Mesenchymal stem cell (in vitro differentiated cells and primary cell): ENCODE data around the gene PHC2.

Source experiments
- DNase-seq: peaks from one replicate; pipeline ENCODE4 v3.0.0-alpha.2; 2013
- H2AFZ ChIP-seq: one replicate; pipeline ENCODE4 v1.6.1; 2013; ENCODE audit warnings: low read depth, mild to moderate bottlenecking, control low read depth, inconsistent platforms, low read length, moderate library complexity
- H2AK5ac ChIP-seq: 2 replicates; pipeline ENCODE4 v1.6.1; 2013; ENCODE audit warnings: low read length, moderate library complexity, mild to moderate bottlenecking, inconsistent platforms; ENCODE audit not compliant: severe bottlenecking
- H2BK120ac ChIP-seq: one replicate; pipeline ENCODE4 v1.6.1; 2013; ENCODE audit warnings: low read depth, mild to moderate bottlenecking, inconsistent platforms, low read length, moderate library complexity
- H2BK12ac ChIP-seq, 2 experiments: one replicate each; pipeline ENCODE4 v1.6.1; 2013; ENCODE audit warnings: inconsistent platforms in 2 of 2, low read length in 2 of 2, mild to moderate bottlenecking in 2 of 2, moderate library complexity in 2 of 2, control low read depth in 1 of 2
- H2BK15ac ChIP-seq: one replicate; pipeline ENCODE4 v1.6.1; 2013; ENCODE audit warnings: mild to moderate bottlenecking, low read depth, inconsistent platforms; ENCODE audit not compliant: poor library complexity, severe bottlenecking
- H2BK5ac ChIP-seq: 2 replicates; pipeline ENCODE4 v1.6.1; 2013; ENCODE audit warnings: low read depth, mild to moderate bottlenecking, low read length, control low read depth, inconsistent platforms; ENCODE audit not compliant: poor library complexity, severe bottlenecking
- H3K14ac ChIP-seq, 2 experiments: one replicate each; pipeline ENCODE4 v1.6.1; 2013; ENCODE audit warnings: inconsistent platforms in 2 of 2, low read length in 2 of 2, control low read depth in 1 of 2, mild to moderate bottlenecking in 1 of 2, moderate library complexity in 1 of 2
- H3K18ac ChIP-seq, 2 experiments: one replicate each; pipeline ENCODE4 v1.6.1; 2013; ENCODE audit warnings: inconsistent platforms in 2 of 2, low read length in 2 of 2, control low read depth in 1 of 2, low read depth in 1 of 2, mild to moderate bottlenecking in 1 of 2
- H3K23ac ChIP-seq, 2 experiments: one replicate each; pipeline ENCODE4 v1.6.1; 2013; ENCODE audit warnings: inconsistent platforms in 2 of 2, low read length in 2 of 2, mild to moderate bottlenecking in 2 of 2, moderate library complexity in 2 of 2, control low read depth in 1 of 2
- H3K27ac ChIP-seq: 2 replicates; pipeline ENCODE4 v1.5.1; 2013; ENCODE audit warnings: mild to moderate bottlenecking, moderate library complexity, low read length, control low read depth, inconsistent platforms; ENCODE audit not compliant: poor library complexity, severe bottlenecking
- H3K27me3 ChIP-seq, 2 experiments: 2 replicates each; pipeline versions ENCODE4 v1.6.1 to v1.7.0; 2013; ENCODE audit warnings: low read length in 2 of 2, mild to moderate bottlenecking in 2 of 2, moderate library complexity in 2 of 2, control low read depth in 1 of 2, inconsistent platforms in 1 of 2; ENCODE audit not compliant: control insufficient read depth in 1 of 2, insufficient read depth in 1 of 2
- H3K36me3 ChIP-seq, 2 experiments: 2 replicates each; pipeline versions ENCODE4 v1.6.1 to v1.7.0; 2013; ENCODE audit warnings: low read length in 2 of 2, control low read depth in 1 of 2, inconsistent platforms in 1 of 2, low read depth in 1 of 2, mild to moderate bottlenecking in 1 of 2; ENCODE audit not compliant: insufficient read depth in 2 of 2, control insufficient read depth in 1 of 2
- H3K4ac ChIP-seq, 2 experiments: one replicate each; pipeline ENCODE4 v1.6.1; 2013; ENCODE audit warnings: inconsistent platforms in 2 of 2, low read length in 2 of 2, mild to moderate bottlenecking in 2 of 2, moderate library complexity in 2 of 2, control low read depth in 1 of 2, low read depth in 1 of 2
- H3K4me1 ChIP-seq: 2 replicates; pipeline ENCODE4 v1.6.1; 2013; ENCODE audit warnings: low read depth, low read length, control low read depth; ENCODE audit not compliant: control insufficient read depth, insufficient read depth
- H3K4me2 ChIP-seq: 2 replicates; pipeline ENCODE4 v1.6.1; 2013; ENCODE audit warnings: low read length, mild to moderate bottlenecking, inconsistent platforms; ENCODE audit not compliant: poor library complexity, severe bottlenecking
- H3K4me3 ChIP-seq, 2 experiments: 2 replicates each; pipeline versions ENCODE4 v1.5.1 to v1.7.0; 2013; ENCODE audit warnings: low read length in 2 of 2, mild to moderate bottlenecking in 2 of 2, control low read depth in 1 of 2, low read depth in 1 of 2; ENCODE audit not compliant: insufficient read depth in 1 of 2
- H3K79me1 ChIP-seq: replicated peaks from 2 replicates; pipeline ENCODE4 v1.6.1; 2013; ENCODE audit warnings: mild to moderate bottlenecking, control low read depth, low read length, inconsistent platforms; ENCODE audit not compliant: poor library complexity, severe bottlenecking
- H3K9ac ChIP-seq: 2 replicates; pipeline ENCODE4 v1.7.0; 2013; ENCODE audit warnings: mild to moderate bottlenecking, low read length, moderate library complexity
- H3K9me3 ChIP-seq: 2 replicates; pipeline ENCODE4 v1.7.0; 2013; ENCODE audit warnings: mild to moderate bottlenecking, low read length; ENCODE audit not compliant: control insufficient read depth
- H4K8ac ChIP-seq: one replicate; pipeline ENCODE4 v1.6.1; 2013; ENCODE audit warnings: inconsistent platforms, mild to moderate bottlenecking, low read length, moderate library complexity
- H4K91ac ChIP-seq: one replicate; pipeline ENCODE4 v1.6.1; 2013; ENCODE audit warnings: mild to moderate bottlenecking, low read length, inconsistent platforms
- WGBS: methylation state at CpG from one replicate; pipeline ENCODE4 v1.1.7; 2013; ENCODE audit warnings: mixed read lengths; 5-methylcytosine and 5-hydroxymethylcytosine counted together

PHC2 gene

GRCh38 chr1:33377756-33378155 is 53.1 kb downstream of the PHC2 start:
- no peak for DNase-seq
- Histone ChIP-seq H3K4me3 (no peak overlapping the region), H2BK12ac (no peak overlapping the region)

GRCh38 chr1:33377013-33377412 is 53.9 kb downstream of the PHC2 start:
- Histone ChIP-seq H3K79me1 (peaks cover 14% of the 10 kb centered on the region), H3K18ac (no peak overlapping the region), H2AFZ (no peak overlapping the region), H3K4me2 (no peak overlapping the region), H2AK5ac (no peak overlapping the region), H2BK15ac (no peak overlapping the region), H3K23ac (no peak overlapping the region), H3K27ac (no peak overlapping the region), H3K9ac (no peak overlapping the region), H3K4me3 (no peak overlapping the region), H3K36me3 (peaks cover 22 to 52% of the 10 kb centered on the region in 2 experiments), H3K4me1 (peaks cover 5% of the 10 kb centered on the region), H3K27me3 (no peaks in the 10 kb centered on the region), H2BK5ac (no peak overlapping the region), H3K4ac (no peak overlapping the region), H3K14ac (no peak overlapping the region), H4K91ac (peak overlapping the region; percentile 37), H2BK12ac (no peak overlapping the region), H2BK120ac (no peak overlapping the region), H3K9me3 (no peaks in the 10 kb centered on the region), H4K8ac (no peak overlapping the region)
- no peak for DNase-seq
- whole genome bisulfite sequencing = 97% methylated on average over 1 of the region's 1 CpG

More at GRCh38 chr1:33377756-33378155, 53.1 kb downstream of the PHC2 start:
- WGBS = 58% methylated on average over 1 of the region's 1 CpG
- no peak overlapping the region for H3K23ac ChIP-seq
- peaks cover 14% of the 10 kb centered on the region for H3K79me1 ChIP-seq
- H3K4me2 ChIP-seq = no peak overlapping the region
- no peak overlapping the region for H3K18ac ChIP-seq
- H2AK5ac ChIP-seq = no peak overlapping the region
- H3K4ac ChIP-seq = no peak overlapping the region
- H3K4me1 ChIP-seq = peaks cover 5% of the 10 kb centered on the region
- H3K9me3 ChIP-seq = no peaks in the 10 kb centered on the region
- H4K91ac ChIP-seq = no peak overlapping the region
- H2AFZ ChIP-seq = no peak overlapping the region
- H4K8ac ChIP-seq = no peak overlapping the region
- H2BK5ac ChIP-seq = no peak overlapping the region
- H3K9ac ChIP-seq = no peak overlapping the region
- no peak overlapping the region for H2BK15ac ChIP-seq
- peaks cover 14 to 45% of the 10 kb centered on the region in 2 experiments for H3K36me3 ChIP-seq
- no peak overlapping the region for H2BK120ac ChIP-seq
- no peaks in the 10 kb centered on the region for H3K27me3 ChIP-seq
- no peak overlapping the region for H3K27ac ChIP-seq
- H3K14ac ChIP-seq = no peak overlapping the region

- H3K36me3 ChIP-seq = peaks cover 37 to 59% of the 10 kb centered on the region in 2 experiments
- no peaks in the 10 kb centered on the region for H3K9me3 ChIP-seq
- H3K4ac ChIP-seq = peak overlapping the region in 1 of 2 experiments; percentile 21
- H3K9ac ChIP-seq = peak overlapping the region; percentile 83
- H3K4me3 ChIP-seq = no peak overlapping the region
- peaks cover 13% of the 10 kb centered on the region for H3K79me1 ChIP-seq
- WGBS = 93% methylated on average over 9 of the region's 9 CpGs
- no peak overlapping the region for H3K4me2 ChIP-seq
- no peak overlapping the region for H2BK15ac ChIP-seq
- H3K27me3 ChIP-seq = no peaks in the 10 kb centered on the region
- no peak overlapping the region for H2AK5ac ChIP-seq
- H3K14ac ChIP-seq = no peak overlapping the region
- H4K91ac ChIP-seq = peak overlapping the region; percentile 37
- peak overlapping the region; percentile 7 to 82 for H3K18ac ChIP-seq
- no peak overlapping the region for H4K8ac ChIP-seq
- no peak overlapping the region for H2AFZ ChIP-seq
- peaks cover 3% of the 10 kb centered on the region for H3K4me1 ChIP-seq
- H2BK5ac ChIP-seq = no peak overlapping the region
- peak overlapping the region in 1 of 2 experiments; percentile 85 for H2BK12ac ChIP-seq
- DNase-seq = no peak
- no peak overlapping the region for H2BK120ac ChIP-seq
- no peak overlapping the region for H3K23ac ChIP-seq
- H3K27ac ChIP-seq = no peak overlapping the region
These were observed 55.6 kb downstream of the PHC2 start for GRCh38 chr1:33375316-33375715.

GRCh38 chr1:33374336-33375105 is 56.4 kb downstream of the PHC2 start:
- no peak overlapping the region for H3K23ac ChIP-seq
- H4K91ac ChIP-seq = peak overlapping the region; percentile 80
- peak; percentile 80 for DNase-seq
- peak overlapping the region in 1 of 2 experiments; percentile 15 for H3K4ac ChIP-seq
- H4K8ac ChIP-seq = peak overlapping the region; percentile 86
- H3K79me1 ChIP-seq = peaks cover 13% of the 10 kb centered on the region
- H2BK12ac ChIP-seq = peak overlapping the region; percentile 49 to 70
- peaks cover 45 to 65% of the 10 kb centered on the region in 2 experiments for H3K36me3 ChIP-seq
- peak overlapping the region; percentile 9 for H2BK120ac ChIP-seq
- H3K27ac ChIP-seq = no peak overlapping the region
- no peak overlapping the region for H2AK5ac ChIP-seq
- no peaks in the 10 kb centered on the region for H3K9me3 ChIP-seq
- H3K4me2 ChIP-seq = no peak overlapping the region
- H3K9ac ChIP-seq = peak overlapping the region; percentile 83
- H2BK15ac ChIP-seq = no peak overlapping the region
- H3K4me3 ChIP-seq = peak overlapping the region in 1 of 2 experiments; percentile 25
- no peak overlapping the region for H3K18ac ChIP-seq
- no peaks in the 10 kb centered on the region for H3K27me3 ChIP-seq
- 75% methylated on average over 4 of the region's 5 CpGs for WGBS
- H2BK5ac ChIP-seq = no peak overlapping the region
- no peak overlapping the region for H2AFZ ChIP-seq
- peaks cover 3% of the 10 kb centered on the region for H3K4me1 ChIP-seq
- H3K14ac ChIP-seq = no peak overlapping the region
